Measurements from ENCODE around the gene POLL. TPM values are rescaled to one million over a fixed set of nuclear protein-coding genes. Genes with fewer than 3 reads are reported as not detected.

The POLL gene
- total RNA-seq, 1 experiment from 2014 or later: 27.2 TPM

DNA sequence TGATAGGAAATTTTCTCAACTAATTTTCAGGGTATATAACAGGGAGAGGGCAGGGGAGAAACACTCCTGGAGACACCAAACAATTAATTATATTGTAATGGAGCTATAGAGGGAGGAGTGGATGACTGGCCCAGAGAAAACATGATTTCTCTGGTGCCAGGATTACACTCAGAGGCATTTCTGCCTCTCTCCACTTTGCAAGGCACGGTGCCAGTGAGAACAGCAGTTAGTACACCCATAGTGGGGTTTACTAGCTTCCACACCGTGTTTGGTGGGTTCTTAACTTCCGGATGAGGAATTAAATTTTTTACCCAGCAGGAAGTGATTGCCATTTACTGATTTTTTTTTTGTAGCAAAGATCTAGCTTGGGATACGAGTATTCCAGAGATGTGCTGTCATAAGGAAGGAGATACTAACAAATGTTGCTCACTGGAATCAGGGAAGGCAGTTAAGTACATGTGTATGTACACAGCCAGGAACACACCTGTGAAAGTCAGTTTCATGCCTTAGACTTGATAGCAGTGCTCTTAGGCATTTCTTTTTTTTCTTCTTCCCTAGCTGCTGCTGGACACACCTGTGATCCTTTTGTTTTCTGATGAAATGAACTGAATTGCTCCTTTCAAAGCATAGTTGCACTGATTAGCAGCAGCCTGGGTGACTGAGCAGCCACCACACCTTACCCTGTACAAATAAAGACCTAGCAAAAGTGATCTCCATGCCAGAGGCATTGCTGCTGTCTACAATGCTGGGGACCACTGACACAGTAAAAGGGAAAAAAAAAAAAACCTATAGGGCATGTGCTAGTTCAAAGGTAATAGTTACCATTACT, 58.1 kb downstream of the POLL start:
- POLR2A ChIA-PET (ENCODE audit: low non-redundant PET): no interaction called here
- H3K9me3 ChIP-seq (ENCODE audit: low read depth, low read length, poor library complexity, severe bottlenecking): no peaks in the 10 kb centered on the region
- peaks cover 14% of the 10 kb centered on the region for H3K4me1 ChIP-seq (ENCODE audit: insufficient read depth, low read length, poor library complexity, severe bottlenecking)
- no TSS peak for BruUV-seq (replicated peaks)
- DNase-seq (ENCODE audit: low spot score): peak; percentile 66
- TF ChIP-seq EZH2 (IDR thresholded peaks at IDR 0.05; ENCODE audit: borderline replicate concordance, low read depth, low read length, poor library complexity, severe bottlenecking): no peak
- TF ChIP-seq, protein P1, sequence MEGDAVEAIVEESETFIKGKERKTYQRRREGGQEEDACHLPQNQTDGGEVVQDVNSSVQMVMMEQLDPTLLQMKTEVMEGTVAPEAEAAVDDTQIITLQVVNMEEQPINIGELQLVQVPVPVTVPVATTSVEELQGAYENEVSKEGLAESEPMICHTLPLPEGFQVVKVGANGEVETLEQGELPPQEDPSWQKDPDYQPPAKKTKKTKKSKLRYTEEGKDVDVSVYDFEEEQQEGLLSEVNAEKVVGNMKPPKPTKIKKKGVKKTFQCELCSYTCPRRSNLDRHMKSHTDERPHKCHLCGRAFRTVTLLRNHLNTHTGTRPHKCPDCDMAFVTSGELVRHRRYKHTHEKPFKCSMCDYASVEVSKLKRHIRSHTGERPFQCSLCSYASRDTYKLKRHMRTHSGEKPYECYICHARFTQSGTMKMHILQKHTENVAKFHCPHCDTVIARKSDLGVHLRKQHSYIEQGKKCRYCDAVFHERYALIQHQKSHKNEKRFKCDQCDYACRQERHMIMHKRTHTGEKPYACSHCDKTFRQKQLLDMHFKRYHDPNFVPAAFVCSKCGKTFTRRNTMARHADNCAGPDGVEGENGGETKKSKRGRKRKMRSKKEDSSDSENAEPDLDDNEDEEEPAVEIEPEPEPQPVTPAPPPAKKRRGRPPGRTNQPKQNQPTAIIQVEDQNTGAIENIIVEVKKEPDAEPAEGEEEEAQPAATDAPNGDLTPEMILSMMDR (conservative IDR thresholded peaks at IDR 0.05; ENCODE audit: low read depth, low read length): no peak
- CTCF ChIA-PET: no interaction called here
- no peaks in the 10 kb centered on the region for H3K27me3 ChIP-seq (replicated peaks; ENCODE audit: insufficient read depth, low read depth, low read length, poor library complexity)
- no peaks in the 10 kb centered on the region for H3K36me3 ChIP-seq (ENCODE audit: insufficient read depth, low read length, poor library complexity, severe bottlenecking)
- intact Hi-C loops (cut with micrococcal nuclease; ENCODE audit: unreplicated experiment): no loop called here
- no peak overlapping the region for H3K4me3 ChIP-seq (ENCODE audit: low read depth, low read length, poor library complexity, severe bottlenecking)
- H3K27ac ChIP-seq (ENCODE audit: low read depth, low read length, poor library complexity, severe bottlenecking): no peak overlapping the region

- no peak overlapping the region for H3K4me3 ChIP-seq (ENCODE audit: low read depth, low read length, poor library complexity, severe bottlenecking)
- no TSS peak for BruUV-seq (replicated peaks)
- H3K27me3 ChIP-seq (replicated peaks; ENCODE audit: insufficient read depth, low read depth, low read length, poor library complexity): no peaks in the 10 kb centered on the region
- H3K9me3 ChIP-seq (ENCODE audit: low read depth, low read length, poor library complexity, severe bottlenecking): no peaks in the 10 kb centered on the region
- H3K4me1 ChIP-seq (ENCODE audit: insufficient read depth, low read length, poor library complexity, severe bottlenecking): peaks cover 14% of the 10 kb centered on the region
- CTCF ChIA-PET: no interaction called here
- no peak overlapping the region for H3K27ac ChIP-seq (ENCODE audit: low read depth, low read length, poor library complexity, severe bottlenecking)
- intact Hi-C loops (cut with micrococcal nuclease; ENCODE audit: unreplicated experiment): no loop called here
- DNase-seq (ENCODE audit: low spot score): peak; percentile 41
- no peaks in the 10 kb centered on the region for H3K36me3 ChIP-seq (ENCODE audit: insufficient read depth, low read length, poor library complexity, severe bottlenecking)
- POLR2A ChIA-PET (ENCODE audit: low non-redundant PET): no interaction called here
- TF ChIP-seq EZH2 (IDR thresholded peaks at IDR 0.05; ENCODE audit: borderline replicate concordance, low read depth, low read length, poor library complexity, severe bottlenecking): no peak
- TF ChIP-seq, protein P1 (conservative IDR thresholded peaks at IDR 0.05; ENCODE audit: low read depth, low read length): no peak
Observed at GRCh38 chr10:101529207-101529606, 58.9 kb downstream of the POLL start.

Small RNA genes within 50 kb of the gene (microRNA-seq; reads per million reads assigned to microRNA genes)
- gene MIR3158-1: not detected
- gene MIR3158-2: not detected

Other genes with a start within 250 kb of the POLL start
- gene BTRC, start 234.1 kb downstream of the POLL start, total RNA-seq (2021): 22.6 and 23.6 TPM in 2 replicates
- gene DPCD, start 64 bp upstream of the POLL start, total RNA-seq (2021): 32.5 and 35.4 TPM in 2 replicates
- 19.5 and 24.0 TPM in 2 replicates for gene FBXW4, start 106.9 kb upstream of the POLL start, total RNA-seq (2021)
- gene FGF8, start 187.9 kb upstream of the POLL start, total RNA-seq (2021): not detected in 2 replicates
- gene NPM3, start 195.2 kb upstream of the POLL start, total RNA-seq (2021): 94.7 and 98.2 TPM in 2 replicates
- gene OGA, start 230.2 kb upstream of the POLL start, total RNA-seq (2021): 109 and 114 TPM in 2 replicates